Activated naive CD4-positive, alpha-beta T cell treated with Interleukin-2 at 50 U/mL for 16 hours (primary cell): ENCODE data around the gene NXPH3.

Experiments
- DNase-seq: peaks from one replicate; pipeline ENCODE4 v3.0.0-alpha.2; 2020

The NXPH3 gene

DNA sequence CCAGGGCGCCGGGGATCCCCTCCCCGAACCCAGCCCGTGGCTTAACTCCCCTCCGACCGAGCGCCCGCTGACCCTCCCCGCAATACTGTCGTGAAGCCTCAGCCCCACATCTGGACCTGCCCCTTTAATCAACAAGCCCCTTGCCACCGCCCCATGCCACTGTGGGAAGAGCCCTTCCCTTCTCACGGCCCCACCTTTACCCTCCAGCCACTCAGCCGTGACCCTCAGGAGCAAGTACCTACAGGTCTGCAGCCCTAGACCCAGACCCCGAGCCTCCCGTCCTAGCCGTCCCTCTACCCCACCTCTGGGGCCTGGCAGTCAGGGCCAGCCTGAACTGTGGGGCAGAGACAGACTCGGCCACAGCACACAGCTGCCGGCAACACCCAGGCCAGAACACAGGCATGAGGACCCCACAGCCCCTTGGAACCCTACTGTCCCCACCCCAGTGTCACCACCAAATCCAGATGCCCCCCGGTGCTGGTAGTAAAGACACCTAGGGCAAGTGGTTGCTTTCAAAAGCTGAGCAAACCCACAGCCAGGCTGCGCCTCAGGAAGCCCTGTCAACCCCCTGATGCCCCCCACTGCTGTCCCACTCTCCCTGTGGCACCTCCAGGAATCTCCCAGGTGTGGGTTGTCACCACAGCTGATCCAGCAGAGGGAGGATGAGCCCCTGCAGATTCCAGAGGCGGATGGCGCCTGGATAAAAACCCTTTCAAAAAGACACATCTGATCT, 1.4 kb downstream of the NXPH3 start:
- DNase-seq = no peak

GRCh38 chr17:49577650-49577934, 1.9 kb downstream of the NXPH3 start:
- no peak for DNase-seq

GRCh38 chr17:49577963-49578362, 2.3 kb downstream of the NXPH3 start:
- no peak for DNase-seq

DNA sequence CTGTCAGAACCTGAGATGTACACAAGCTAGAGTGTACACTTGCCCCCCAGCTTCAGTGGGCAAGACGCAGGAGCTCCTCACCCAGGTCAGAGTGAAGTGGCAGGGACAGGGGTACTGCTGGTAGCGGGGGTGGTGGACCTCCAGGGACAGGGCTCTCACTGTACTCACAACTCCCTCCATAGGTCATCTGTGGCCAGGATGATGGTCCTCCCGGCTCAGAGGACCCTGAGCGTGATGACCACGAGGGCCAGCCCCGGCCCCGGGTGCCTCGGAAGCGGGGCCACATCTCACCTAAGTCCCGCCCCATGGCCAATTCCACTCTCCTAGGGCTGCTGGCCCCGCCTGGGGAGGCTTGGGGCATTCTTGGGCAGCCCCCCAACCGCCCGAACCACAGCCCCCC, 2.7 kb downstream of the NXPH3 start:
- DNase-seq = no peak

DNA sequence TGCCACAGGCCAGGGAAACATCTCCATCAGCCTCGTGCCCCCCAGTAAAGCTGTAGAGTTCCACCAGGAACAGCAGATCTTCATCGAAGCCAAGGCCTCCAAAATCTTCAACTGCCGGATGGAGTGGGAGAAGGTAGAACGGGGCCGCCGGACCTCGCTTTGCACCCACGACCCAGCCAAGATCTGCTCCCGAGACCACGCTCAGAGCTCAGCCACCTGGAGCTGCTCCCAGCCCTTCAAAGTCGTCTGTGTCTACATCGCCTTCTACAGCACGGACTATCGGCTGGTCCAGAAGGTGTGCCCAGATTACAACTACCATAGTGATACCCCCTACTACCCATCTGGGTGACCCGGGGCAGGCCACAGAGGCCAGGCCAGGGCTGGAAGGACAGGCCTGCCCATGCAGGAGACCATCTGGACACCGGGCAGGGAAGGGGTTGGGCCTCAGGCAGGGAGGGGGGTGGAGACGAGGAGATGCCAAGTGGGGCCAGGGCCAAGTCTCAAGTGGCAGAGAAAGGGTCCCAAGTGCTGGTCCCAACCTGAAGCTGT, 3.4 kb downstream of the NXPH3 start:
- no peak for DNase-seq

GRCh38 chr17:49579522-49579921, 3.9 kb downstream of the NXPH3 start:
- DNase-seq = no peak

- DNase-seq = no peak
Observed at GRCh38 chr17:49580055-49580721, 4.5 kb downstream of the NXPH3 start.

DNA sequence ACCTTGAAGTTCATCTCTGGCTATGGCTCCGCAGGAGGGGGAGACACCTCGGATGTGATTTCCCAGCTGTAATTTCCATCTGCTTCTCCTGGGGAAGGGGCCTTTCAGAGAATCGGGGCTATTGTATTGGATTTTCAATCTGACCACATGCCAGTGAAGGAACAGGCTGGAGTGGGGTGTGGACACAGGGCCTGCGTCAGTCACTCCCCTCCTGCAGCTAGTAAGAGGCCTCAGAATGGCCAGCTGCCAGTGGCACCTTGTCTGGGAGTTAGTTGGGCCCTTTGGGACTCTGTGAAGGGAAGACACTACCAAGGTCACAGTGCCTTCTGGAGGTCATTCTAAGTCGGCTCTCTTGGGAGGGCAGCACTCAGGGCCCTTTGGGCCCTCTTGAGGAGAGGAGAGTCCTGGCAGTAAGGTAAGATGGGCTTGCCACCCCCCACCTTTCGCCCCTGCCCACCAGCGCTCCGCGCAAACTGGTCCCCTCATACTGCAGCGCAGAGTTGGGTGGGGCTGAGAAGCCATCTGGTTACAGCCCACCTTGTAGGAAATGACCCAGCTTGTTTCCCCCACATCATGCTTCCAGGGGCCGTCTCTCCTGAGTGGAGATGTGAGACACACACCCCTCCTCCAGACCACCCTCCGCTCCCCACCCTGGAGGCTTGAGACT, 5.4 kb downstream of the NXPH3 start:
- DNase-seq = no peak

- DNase-seq = no peak
Observed at GRCh38 chr17:49581648-49581998, 6.0 kb downstream of the NXPH3 start.

DNA sequence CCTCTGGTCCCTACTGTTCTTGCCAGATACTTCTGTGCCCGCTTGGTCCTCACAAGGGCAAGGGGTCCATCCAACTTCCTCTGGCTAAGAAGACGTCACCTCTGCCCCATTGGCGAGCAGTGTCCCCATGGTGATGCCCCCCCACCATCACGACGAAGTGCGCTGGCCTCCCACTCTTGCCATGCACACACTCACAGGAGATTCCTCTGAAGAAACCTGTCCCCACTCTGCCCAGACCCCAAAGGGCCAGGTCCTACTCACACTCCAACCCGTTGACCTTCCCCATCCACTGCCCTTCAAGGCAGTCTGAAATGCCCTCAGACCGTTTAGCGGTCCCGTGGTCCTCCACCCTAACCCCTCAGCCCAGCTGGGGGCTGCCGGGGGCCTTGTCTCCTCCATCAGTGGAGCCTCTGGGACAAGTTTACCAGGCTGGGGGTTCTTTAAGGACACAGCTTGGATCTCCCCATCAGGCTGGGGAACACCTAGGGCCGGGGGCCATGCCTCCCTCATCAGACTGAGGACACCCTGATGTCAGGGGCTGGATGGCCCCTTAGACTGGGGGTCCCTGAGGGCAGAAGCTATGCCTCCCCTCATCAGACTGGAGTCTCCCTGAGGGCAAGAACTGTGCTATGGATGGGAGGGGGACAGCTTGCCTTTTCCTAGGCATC, 6.5 kb downstream of the NXPH3 start:
- DNase-seq = no peak

GRCh38 chr17:49582789-49583188, 7.1 kb downstream of the NXPH3 start:
- no peak for DNase-seq

DNA sequence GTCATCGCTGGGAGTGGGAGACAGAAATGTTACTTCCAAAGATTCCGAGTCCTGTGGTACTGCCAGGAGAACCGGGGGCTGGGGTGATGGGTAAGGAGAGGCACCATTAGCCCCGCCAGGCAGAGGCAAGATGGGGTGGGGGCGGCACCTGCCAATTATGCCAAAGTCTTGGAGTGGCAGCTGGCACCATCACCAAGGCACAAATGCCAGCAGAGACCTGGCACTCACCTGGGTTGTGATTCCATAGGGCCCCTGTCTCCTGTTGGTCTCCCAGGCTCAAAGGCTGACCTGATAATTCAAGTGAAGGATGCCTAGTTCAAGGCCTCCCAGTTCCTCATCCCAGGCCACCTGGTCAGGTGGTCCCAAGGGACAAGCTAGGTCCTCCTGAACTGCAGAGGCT, 7.6 kb downstream of the NXPH3 start:
- no peak for DNase-seq

DNA sequence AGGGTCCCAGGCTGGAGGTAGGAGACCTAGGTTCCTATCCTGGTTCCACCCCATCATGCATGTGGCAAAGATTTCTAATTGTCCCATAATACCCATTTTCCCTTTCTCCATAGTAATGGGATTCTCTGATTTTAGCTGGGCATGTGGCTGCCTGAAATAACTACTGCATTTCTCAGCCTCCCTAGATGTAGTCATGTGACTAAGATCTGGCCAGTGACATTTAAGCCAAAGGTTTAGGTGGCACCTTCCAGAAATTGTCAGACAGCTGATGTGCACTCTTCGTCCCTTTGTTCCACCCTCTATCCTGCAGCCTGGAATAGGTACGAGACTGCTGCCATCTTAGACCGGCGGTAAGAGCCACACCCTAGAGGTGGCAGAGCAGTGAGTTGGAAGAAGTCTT, 8.2 kb downstream of the NXPH3 start:
- no peak for DNase-seq

GRCh38 chr17:49585422-49586027, 9.9 kb downstream of the NXPH3 start:
- DNase-seq = no peak

DNA sequence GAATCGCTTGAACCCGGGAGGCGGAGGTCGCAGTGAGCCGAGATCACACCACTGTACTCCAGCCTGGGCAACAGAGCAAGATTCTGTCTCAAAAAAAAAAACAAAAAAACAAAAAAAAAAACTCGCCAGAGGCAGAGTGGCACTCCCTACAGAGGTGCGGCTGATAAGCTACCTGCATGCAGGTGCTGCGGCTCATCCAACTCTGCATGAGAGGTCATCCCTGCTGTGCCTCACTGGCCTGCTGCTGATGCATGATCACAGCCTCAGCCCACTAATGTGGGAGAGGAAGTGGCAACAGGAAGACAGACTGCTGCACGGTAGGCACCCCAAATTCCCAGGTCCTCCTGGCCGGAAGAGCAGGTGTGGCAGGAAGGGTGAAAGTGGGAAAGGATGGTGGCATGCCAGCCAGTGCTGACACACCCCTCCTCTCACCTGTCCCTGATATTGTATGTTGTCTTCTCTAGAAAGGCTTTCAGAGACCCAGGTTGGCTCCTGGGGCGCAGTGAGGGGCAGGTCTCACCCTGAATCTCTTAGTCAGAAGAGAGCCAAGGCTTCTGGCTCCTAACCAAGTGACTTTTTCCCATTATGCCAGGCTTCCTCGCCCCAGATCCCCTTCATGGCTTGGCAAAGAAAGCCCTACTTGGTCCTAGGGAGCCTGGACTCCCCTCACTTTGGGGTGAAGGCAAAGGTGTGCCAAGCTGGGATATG, 11.8 kb downstream of the NXPH3 start:
- no peak for DNase-seq

DNA sequence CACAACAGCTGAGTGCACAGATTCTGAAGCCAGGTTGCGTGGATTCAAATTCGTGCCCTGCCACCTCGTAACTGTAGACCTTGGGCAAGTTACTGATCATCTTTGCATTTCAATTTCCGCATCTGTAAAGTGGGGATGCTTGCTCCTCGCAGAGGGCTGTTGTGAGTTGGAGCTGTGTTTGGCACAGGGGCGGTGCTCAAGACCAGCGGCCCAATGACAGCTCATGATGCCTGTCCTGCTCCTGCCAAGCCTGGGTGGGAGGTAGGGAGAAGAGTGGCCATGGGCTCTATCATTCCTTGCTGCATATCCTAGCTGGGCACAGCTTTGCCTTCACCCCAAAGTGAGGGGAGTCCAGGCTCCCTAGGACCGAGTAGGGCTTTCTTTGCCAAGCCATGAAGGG, 12.6 kb downstream of the NXPH3 start:
- no peak for DNase-seq

GRCh38 chr17:49588726-49589576, 13.3 kb downstream of the NXPH3 start:
- no peak for DNase-seq

GRCh38 chr17:49589577-49589927, 13.9 kb downstream of the NXPH3 start:
- no peak for DNase-seq

DNA sequence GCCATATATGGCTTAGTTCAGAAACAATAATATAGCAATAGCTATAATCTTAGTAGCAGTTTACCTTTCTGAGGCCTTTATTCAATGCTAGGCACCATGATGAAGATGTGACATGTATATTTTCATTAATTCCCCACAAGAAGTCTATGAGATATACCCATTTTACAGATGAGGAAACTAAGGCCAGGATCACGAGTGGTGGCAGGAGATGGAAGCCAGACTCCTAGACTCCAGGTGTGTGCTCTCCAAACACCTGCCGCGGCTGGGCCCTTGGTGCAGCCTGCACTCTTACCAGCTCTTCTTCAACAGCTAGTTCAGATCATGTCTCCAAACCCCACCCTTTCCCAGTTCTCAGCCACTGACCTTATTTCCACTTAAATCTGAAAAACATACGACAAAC, 15.2 kb downstream of the NXPH3 start:
- no peak for DNase-seq

DNA sequence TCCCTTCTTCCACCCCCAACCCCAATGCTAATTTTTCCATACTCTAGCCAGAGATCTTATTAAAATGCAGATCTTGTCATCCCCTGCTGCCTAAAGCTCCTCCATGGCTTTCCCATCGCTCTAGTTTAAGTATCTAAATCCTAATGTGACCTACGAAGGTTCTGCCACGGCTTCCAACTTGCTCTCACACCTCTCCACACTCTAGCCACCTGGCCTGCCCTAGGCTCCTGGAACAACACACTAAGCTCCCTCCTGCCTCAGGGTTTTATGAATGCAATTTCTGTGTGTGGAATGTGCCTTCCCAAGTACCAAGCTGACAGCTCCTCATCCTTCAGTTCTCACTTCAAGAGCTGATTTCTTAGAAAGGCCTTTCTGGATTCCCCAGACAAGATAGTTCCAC, 16.6 kb downstream of the NXPH3 start:
- DNase-seq = no peak

GRCh38 chr17:49595328-49595727, 19.7 kb downstream of the NXPH3 start:
- DNase-seq = no peak

DNA sequence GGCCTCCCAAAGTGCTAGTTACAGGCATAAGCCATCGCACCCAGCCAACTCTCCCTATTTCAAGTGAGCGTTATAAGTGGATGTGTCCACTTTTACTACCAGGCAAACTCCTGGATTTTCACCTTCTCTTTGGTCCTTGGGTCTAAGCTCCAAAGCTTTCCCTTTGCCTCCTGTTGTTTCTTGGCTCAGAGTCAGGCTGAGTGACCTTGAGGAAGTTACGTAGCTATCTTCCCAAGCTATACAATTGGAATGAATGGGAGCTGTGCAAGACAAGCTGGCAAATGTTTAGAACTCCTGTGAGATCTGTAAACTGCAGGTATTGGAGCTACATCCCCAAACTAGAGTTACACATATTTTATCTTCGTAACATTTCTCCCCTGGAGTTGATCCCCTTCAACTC, 20.3 kb downstream of the NXPH3 start:
- DNase-seq = no peak
